GM10266 (cell line): ENCODE results near the gene RPL41.
"Not testable (repeated sequence)": the region's sequence is repeated elsewhere in the genome, so short reads cannot be mapped to it uniquely, and the experiment has no call there.

Source experiments
- DNase-seq: peaks from one replicate; pipeline ENCODE4 v3.0.0; 2012; ENCODE audit errors: extremely low spot score
- CTCF ChIP-seq: IDR thresholded peaks from 2 replicates; pipeline ENCODE4 v1.5.1; 2012; ENCODE audit warnings: mild to moderate bottlenecking, low read depth; ENCODE audit not compliant: control insufficient read depth, insufficient read depth; ENCODE audit errors: missing control alignments

RPL41 gene

DNA sequence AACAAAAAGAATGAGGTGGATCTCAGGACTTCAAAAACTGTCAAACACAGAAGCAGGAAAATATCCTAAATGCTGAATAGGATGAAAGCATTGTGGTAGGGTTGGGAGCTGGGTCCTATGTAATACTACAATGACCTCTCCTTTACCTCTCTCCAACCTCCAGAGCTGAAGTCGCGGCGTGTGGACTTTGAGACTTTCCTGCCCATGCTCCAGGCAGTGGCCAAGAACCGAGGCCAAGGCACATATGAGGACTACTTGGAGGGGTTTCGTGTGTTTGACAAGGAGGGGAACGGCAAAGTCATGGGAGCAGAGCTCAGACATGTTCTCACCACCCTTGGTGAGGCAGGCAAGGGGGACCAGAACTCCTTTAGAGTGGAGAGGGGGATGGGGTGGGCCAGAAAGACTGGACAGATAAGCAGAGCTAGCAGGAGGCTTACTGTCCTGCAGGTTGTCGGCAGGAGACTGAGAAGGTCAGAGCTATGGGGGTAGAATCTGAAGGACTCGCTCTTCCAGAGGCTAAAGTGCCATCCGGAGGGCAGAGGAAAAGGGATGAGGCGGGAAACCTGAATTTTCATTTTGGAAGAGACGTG lies 38.9 kb downstream of the RPL41 start:
- DNase-seq = no peak
- TF ChIP-seq CTCF = no peak

DNA sequence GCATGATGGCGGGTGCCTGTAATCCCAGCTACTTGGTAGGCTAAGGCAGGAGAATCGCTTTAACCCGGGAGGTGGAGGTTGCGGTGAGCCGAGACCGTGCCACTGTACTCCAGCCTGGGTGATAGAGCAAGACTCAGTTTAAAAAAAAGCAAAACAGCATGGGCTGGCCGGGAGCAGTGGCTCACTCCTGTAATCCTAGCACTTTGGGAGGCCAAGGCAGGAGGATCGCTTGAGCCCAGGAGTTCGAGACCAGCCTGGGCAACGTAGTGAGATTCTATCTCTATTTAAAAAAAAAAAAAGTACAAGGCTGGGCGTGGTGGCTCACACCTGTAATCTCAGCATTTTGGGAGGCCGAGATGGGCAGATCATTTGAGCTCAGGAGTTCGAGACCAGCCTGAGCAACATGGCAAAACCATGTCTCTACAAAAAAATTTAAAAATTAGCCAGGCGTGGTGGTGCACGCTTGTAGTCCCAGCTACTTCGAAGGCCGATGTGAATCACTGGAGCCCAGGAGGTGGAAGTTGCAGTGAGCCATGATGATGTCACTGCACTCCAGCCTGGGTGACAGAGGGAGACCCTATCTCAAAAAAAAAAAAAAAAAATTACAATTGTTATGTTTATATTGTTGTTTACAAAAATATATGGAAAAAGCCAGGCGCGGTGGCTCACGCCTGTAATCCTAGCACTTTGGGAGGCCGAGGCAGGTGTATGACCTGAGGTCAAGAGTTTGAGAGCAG lies 40.2 kb downstream of the RPL41 start:
- not testable (repeated sequence) for DNase-seq

- DNase-seq = peak; percentile 70
- peak; percentile 37 for TF ChIP-seq CTCF
Measured at GRCh38 chr12:56157201-56158028, 41.0 kb downstream of the RPL41 start.

GRCh38 chr12:56158029-56158925 lies 41.8 kb downstream of the RPL41 start, which contains the start of gene MYL6:
Gene MYL6 (plus strand): TSS chr12:56158359. CDS start chr12:56158402, 43 bp downstream.
- no peak for TF ChIP-seq CTCF
- DNase-seq = peak; percentile 91

- DNase-seq = peak; percentile 28
- TF ChIP-seq CTCF = no peak
Measured at GRCh38 chr12:56158926-56159461, 42.6 kb downstream of the RPL41 start.

DNA sequence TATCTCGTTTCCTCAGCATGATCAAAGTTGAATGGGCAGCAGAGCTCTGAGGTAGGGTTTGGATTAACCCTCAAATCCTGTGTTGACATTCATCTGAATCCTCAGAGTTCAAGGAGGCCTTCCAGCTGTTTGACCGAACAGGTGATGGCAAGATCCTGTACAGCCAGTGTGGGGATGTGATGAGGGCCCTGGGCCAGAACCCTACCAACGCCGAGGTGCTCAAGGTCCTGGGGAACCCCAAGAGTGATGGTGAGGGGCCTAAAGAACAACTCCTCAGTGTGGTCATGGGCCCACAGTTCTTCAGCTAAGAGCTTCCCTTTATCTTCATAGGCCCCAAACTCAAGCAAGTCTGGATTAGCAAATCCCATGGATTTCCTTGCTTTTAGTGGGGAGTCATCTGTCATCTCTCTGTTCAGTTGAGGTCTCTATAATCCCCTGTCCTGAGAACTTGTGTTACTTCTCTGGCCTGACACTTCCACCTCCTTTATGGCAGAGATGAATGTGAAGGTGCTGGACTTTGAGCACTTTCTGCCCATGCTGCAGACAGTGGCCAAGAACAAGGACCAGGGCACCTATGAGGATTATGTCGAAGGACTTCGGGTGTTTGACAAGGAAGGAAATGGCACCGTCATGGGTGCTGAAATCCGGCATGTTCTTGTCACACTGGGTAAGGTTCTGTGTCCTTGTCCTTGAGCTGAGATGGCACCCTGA lies 43.2 kb downstream of the RPL41 start:
- TF ChIP-seq CTCF = no peak
- DNase-seq = no peak
